GM23338 (cell line): ENCODE measurements around the gene SULT6B1. TPM values are rescaled to one million over a fixed set of nuclear protein-coding genes. Genes with fewer than 3 reads are reported as not detected.

ENCODE experiments used
- ATAC-seq: fragments of 200-7000 bp; cut with Tn5 transposase; 3 replicates; pipeline ENCODE4 v1.9.1; 2020
- DNase-seq: peaks from one replicate; pipeline ENCODE4 v3.0.0-alpha.2; 2015; ENCODE audit warnings: low spot score
- H2AFZ ChIP-seq: fragments of 200-600 bp; sonication (generic); 2 replicates; pipeline ENCODE4 v1.8.0; 2016; ENCODE audit warnings: antibody characterized with exemption, mild to moderate bottlenecking, moderate library complexity
- H3F3A ChIP-seq: fragments of 200-600 bp; sonication (generic); replicated peaks from 2 replicates; pipeline ENCODE4 v1.8.0; 2017; ENCODE audit warnings: antibody characterized with exemption, mixed run types, low read depth
- H3K27ac ChIP-seq: fragments of 200-600 bp; sonication (generic); 2 replicates; pipeline ENCODE4 v1.6.1; 2016; ENCODE audit warnings: low read depth
- H3K27me3 ChIP-seq: fragments of 200-600 bp; sonication (generic); 2 replicates; pipeline ENCODE4 v1.8.0; 2016; ENCODE audit warnings: mild to moderate bottlenecking, mixed run types, moderate library complexity; ENCODE audit not compliant: insufficient read depth
- H3K36me3 ChIP-seq: fragments of 200-600 bp; sonication (generic); 2 replicates; pipeline ENCODE4 v1.8.0; 2016; ENCODE audit warnings: mild to moderate bottlenecking; ENCODE audit not compliant: insufficient read depth
- H3K4me1 ChIP-seq: fragments of 200-600 bp; sonication (generic); 2 replicates; pipeline ENCODE4 v1.8.0; 2016; ENCODE audit warnings: mild to moderate bottlenecking, moderate library complexity; ENCODE audit not compliant: insufficient read depth
- H3K4me2 ChIP-seq: fragments of 200-600 bp; sonication (generic); 2 replicates; pipeline ENCODE4 v1.7.1; 2017; ENCODE audit warnings: mixed run types
- H3K4me3 ChIP-seq: fragments of 200-600 bp; sonication (generic); 2 replicates; pipeline ENCODE4 v1.6.1; 2016; ENCODE audit warnings: mixed run types
- H3K79me2 ChIP-seq: fragments of 200-600 bp; sonication (generic); replicated peaks from 2 replicates; pipeline ENCODE4 v1.8.0; 2017; ENCODE audit warnings: mild to moderate bottlenecking; ENCODE audit not compliant: insufficient read depth
- H3K9me2 ChIP-seq: fragments of 200-600 bp; sonication (generic); 2 replicates; pipeline ENCODE4 v1.8.0; 2017; ENCODE audit not compliant: insufficient read depth
- H4K20me1 ChIP-seq: fragments of 200-600 bp; sonication (generic); replicated peaks from 2 replicates; pipeline ENCODE4 v1.8.0; 2017; ENCODE audit warnings: mild to moderate bottlenecking; ENCODE audit not compliant: insufficient read depth
- H3K27ac Mint-ChIP-seq: 2 replicates; pipeline ENCODE4 v1.8.0; 2020; ENCODE audit warnings: inconsistent platforms, mild to moderate bottlenecking, moderate library complexity, mixed read lengths
- H3K27me3 Mint-ChIP-seq: 3 replicates; pipeline ENCODE4 v1.8.0; 2022; ENCODE audit warnings: low read depth, mild to moderate bottlenecking, moderate library complexity, mixed read lengths, inconsistent platforms; ENCODE audit not compliant: insufficient read depth, poor library complexity
- H3K36me3 Mint-ChIP-seq: 3 replicates; pipeline ENCODE4 v1.8.0; 2021; ENCODE audit warnings: low read depth, mild to moderate bottlenecking, inconsistent platforms, moderate library complexity, mixed read lengths
- H3K4me1 Mint-ChIP-seq: 3 replicates; pipeline ENCODE4 v1.8.0; 2020; ENCODE audit warnings: mild to moderate bottlenecking, inconsistent platforms, mixed read lengths
- H3K4me3 Mint-ChIP-seq: 3 replicates; pipeline ENCODE4 v1.8.0; 2021; ENCODE audit warnings: moderate library complexity, mild to moderate bottlenecking, inconsistent platforms, mixed read lengths
- H3K9me3 Mint-ChIP-seq: 3 replicates; pipeline ENCODE4 v1.8.0; 2020; ENCODE audit warnings: moderate library complexity, mild to moderate bottlenecking, inconsistent platforms, mixed read lengths
- CTCF ChIP-seq, 2 experiments: fragments of 200-600 bp in 1 of 2; sonication (generic) in 1 of 2; conservative IDR thresholded peaks; 2 replicates each; pipeline versions ENCODE4 v1.5.1 to v1.6.1; 2016 to 2017; ENCODE audit warnings: antibody characterized with exemption in 2 of 2, low read depth in 2 of 2, mild to moderate bottlenecking in 2 of 2, moderate library complexity in 1 of 2
- ETS1 ChIP-seq: IDR thresholded peaks from 2 replicates; pipeline ENCODE4 v1.6.1; 2016; ENCODE audit warnings: antibody characterized with exemption
- EZH2 ChIP-seq: fragments of 200-600 bp; sonication (generic); IDR thresholded peaks from one replicate; pipeline ENCODE4 v1.8.0; 2017; ENCODE audit warnings: antibody characterized with exemption, mild to moderate bottlenecking, low read depth; ENCODE audit not compliant: unreplicated experiment
- EZH2phosphoT487 ChIP-seq: fragments of 200-600 bp; sonication (generic); IDR thresholded peaks from one replicate; pipeline ENCODE4 v1.8.1; 2018; ENCODE audit warnings: antibody characterized with exemption; ENCODE audit not compliant: unreplicated experiment
- JUNB ChIP-seq: IDR thresholded peaks from one replicate; pipeline ENCODE4 v1.6.1; 2016; ENCODE audit warnings: antibody characterized with exemption; ENCODE audit not compliant: unreplicated experiment
- NANOG ChIP-seq: IDR thresholded peaks from 2 replicates; pipeline ENCODE4 v1.6.1; 2016; ENCODE audit warnings: antibody characterized with exemption, borderline replicate concordance
- POLR2AphosphoS5 ChIP-seq: IDR thresholded peaks from 2 replicates; pipeline ENCODE4 v1.6.1; 2016; ENCODE audit warnings: antibody characterized with exemption, low read depth
- REST ChIP-seq: IDR thresholded peaks from one replicate; pipeline ENCODE4 v1.6.1; 2018; ENCODE audit warnings: antibody characterized with exemption; ENCODE audit not compliant: unreplicated experiment
- ZNF114 ChIP-seq: fragments of 250-450 bp; sonication (Bioruptor Pico); IDR thresholded peaks from 2 replicates; pipeline ENCODE4 v1.5.0; 2020; ENCODE audit warnings: mild to moderate bottlenecking, moderate library complexity
- ZNF462 ChIP-seq: fragments of 250-450 bp; sonication (Bioruptor Pico); IDR thresholded peaks from 2 replicates; pipeline ENCODE4 v1.5.0; 2020; ENCODE audit warnings: mild to moderate bottlenecking, moderate library complexity
- polyA plus RNA-seq: library from polyadenylated mRNA; unstranded; fragments of >200 nt; fragmentation: Nextera tagmentation; extraction: Ambion mirVana; gene quantifications from 2 replicates; pipeline ENCODE4 v1.2.1, GENCODE V29; 2016
- total RNA-seq: library from RNA; depleted of rRNA; stranded (reverse); fragments of >200 nt; shearing (Covaris generic); gene quantifications from 2 replicates; pipeline ENCODE4 v1.2.3, GENCODE V29; 2014

SULT6B1 gene
- total and polyA plus RNA-seq, 2 experiments from 2014 or later: not detected

GRCh38 chr2:37215250-37215649 lies 26.8 kb upstream of the SULT6B1 start:
- Histone ChIP-seq H4K20me1 (no peaks in the 10 kb centered on the region), H3K4me2 (no peak overlapping the region), H3K9me2 (no peaks in the 10 kb centered on the region), H2AFZ (no peak overlapping the region), H3K27me3 (no peaks in the 10 kb centered on the region), H3K27ac (peak overlapping the region; percentile 71), H3K36me3 (peaks cover 83% of the 10 kb centered on the region), H3K4me1 (no peaks in the 10 kb centered on the region), H3K4me3 (no peak overlapping the region), H3K79me2 (peaks cover 41% of the 10 kb centered on the region), H3F3A (peaks cover 14% of the 10 kb centered on the region; the same call in 1 of the 2 replicates)
- Mint-ChIP-seq H3K27ac (peak overlapping the region; percentile 84), H3K27me3 (peaks cover 2% of the 10 kb centered on the region), H3K4me1 (peaks cover 7% of the 10 kb centered on the region; the same call in 2 of the 3 replicates), H3K9me3 (peaks cover 6% of the 10 kb centered on the region; the same call in 2 of the 3 replicates), H3K4me3 (no peak overlapping the region), H3K36me3 (peaks cover 92% of the 10 kb centered on the region)
- TF ChIP-seq JUNB: no peak
- TF ChIP-seq ETS1: no peak
- TF ChIP-seq ZNF462 (CRISPR knock-in tag): no peak
- TF ChIP-seq NANOG: no peak
- no peak for TF ChIP-seq EZH2phosphoT487
- TF ChIP-seq REST: no peak
- no peak for TF ChIP-seq POLR2AphosphoS5
- no peak for TF ChIP-seq ZNF114 (CRISPR knock-in tag)
- TF ChIP-seq EZH2: no peak
- no peak for TF ChIP-seq CTCF (conservative IDR thresholded peaks at IDR 0.05; ENCODE audit: low read depth in 2 of 2)
- ATAC-seq (no peak), DNase-seq (no peak)
